ENCODE data around the gene ATP6V1A. TPM values are rescaled to one million over a fixed set of nuclear protein-coding genes. Genes with fewer than 3 reads are reported as not detected.
A peak's percentile ranks its signal among the peaks of the same experiment; 100 is the strongest.

ATP6V1A gene
- 39.1 and 40.0 TPM in 2 replicates for total RNA-seq

- peak; percentile 78 for DNase-seq (ENCODE audit: low spot score)
- intact Hi-C loops (cut with micrococcal nuclease) = loop anchor here (1.0 to 10.0 kb wide), 11 partner anchors 36 to 1072 kb away; partner anchors contain the start of genes CCDC191, GRAMD1C, QTRT2 and SIDT1
- Mint-ChIP-seq H3K36me3 (ENCODE audit: low read depth) (peaks cover 9% of the 10 kb centered on the region), H3K27ac (peak within 1 kb of the TSS; percentile 100), H3K9me3 (no peaks in the 10 kb centered on the region), H3K27me3 (ENCODE audit: insufficient read depth) (peaks cover 4% of the 10 kb centered on the region), H3K4me3 (peak within 1 kb of the TSS; percentile 99), H3K4me1 (ENCODE audit: low read depth) (peaks cover 73% of the 10 kb centered on the region)
Measured at GRCh38 chr3:113746548-113747282, at the start of gene ATP6V1A. TSS of gene ATP6V1A (plus strand) at chr3:113747035. CDS start at chr3:113778754, 31,719 bp downstream.

GRCh38 chr3:113697500-113698090 lies 49.2 kb upstream of the ATP6V1A start:
- H3K27me3 Mint-ChIP-seq (ENCODE audit: insufficient read depth) = peaks cover 2% of the 10 kb centered on the region
- H3K4me1 Mint-ChIP-seq (ENCODE audit: low read depth) = peaks cover 20% of the 10 kb centered on the region
- H3K9me3 Mint-ChIP-seq = no peaks in the 10 kb centered on the region
- peaks cover 12% of the 10 kb centered on the region for H3K36me3 Mint-ChIP-seq (ENCODE audit: low read depth)
- H3K4me3 Mint-ChIP-seq = no peak overlapping the region
- intact Hi-C loops (cut with micrococcal nuclease) = loop anchor here (1.0 to 5.0 kb wide), 8 partner anchors 21 to 1021 kb away; partner anchors contain the start of gene SIDT1
- DNase-seq (ENCODE audit: low spot score) = no peak
- no peak overlapping the region for H3K27ac Mint-ChIP-seq

- no peak for DNase-seq (ENCODE audit: low spot score)
- H3K4me1 Mint-ChIP-seq (ENCODE audit: low read depth) = peaks cover 18% of the 10 kb centered on the region
- H3K27ac Mint-ChIP-seq = peak overlapping the region; percentile 16
- H3K4me3 Mint-ChIP-seq = peak overlapping the region; percentile 69
- H3K9me3 Mint-ChIP-seq = no peaks in the 10 kb centered on the region
- intact Hi-C loops (cut with micrococcal nuclease) = loop anchor here (5.0 kb wide), 2 partner anchors 166 to 646 kb away; partner anchors contain the start of gene SIDT1
- peaks cover 2% of the 10 kb centered on the region for H3K27me3 Mint-ChIP-seq (ENCODE audit: insufficient read depth)
- peaks cover 10% of the 10 kb centered on the region for H3K36me3 Mint-ChIP-seq (ENCODE audit: low read depth)
Measured at GRCh38 chr3:113698213-113698742, 48.6 kb upstream of the ATP6V1A start.

- Mint-ChIP-seq H3K27me3 (ENCODE audit: insufficient read depth) (peaks cover 2% of the 10 kb centered on the region), H3K27ac (no peak overlapping the region), H3K4me1 (ENCODE audit: low read depth) (peaks cover 11% of the 10 kb centered on the region), H3K9me3 (no peaks in the 10 kb centered on the region), H3K36me3 (ENCODE audit: low read depth) (peaks cover 8% of the 10 kb centered on the region), H3K4me3 (peak overlapping the region; percentile 79)
- intact Hi-C loops (cut with micrococcal nuclease) = loop anchor here (5.0 kb wide), 2 partner anchors 167 to 647 kb away; partner anchors contain the start of gene SIDT1
- DNase-seq (ENCODE audit: low spot score) = no peak
Measured at GRCh38 chr3:113698956-113699355, 47.9 kb upstream of the ATP6V1A start.

GRCh38 chr3:113707835-113708234 lies 39.0 kb upstream of the ATP6V1A start:
- H3K9me3 Mint-ChIP-seq = no peaks in the 10 kb centered on the region
- H3K27me3 Mint-ChIP-seq (ENCODE audit: insufficient read depth) = peaks cover 21% of the 10 kb centered on the region
- intact Hi-C loops (cut with micrococcal nuclease) = no loop called here
- H3K4me1 Mint-ChIP-seq (ENCODE audit: low read depth) = no peaks in the 10 kb centered on the region
- no peak for DNase-seq (ENCODE audit: low spot score)
- no peak overlapping the region for H3K4me3 Mint-ChIP-seq
- no peaks in the 10 kb centered on the region for H3K36me3 Mint-ChIP-seq (ENCODE audit: low read depth)
- H3K27ac Mint-ChIP-seq = no peak overlapping the region

GRCh38 chr3:113712129-113712528 lies 34.7 kb upstream of the ATP6V1A start:
- DNase-seq (ENCODE audit: low spot score) = no peak
- no peaks in the 10 kb centered on the region for H3K4me1 Mint-ChIP-seq (ENCODE audit: low read depth)
- H3K9me3 Mint-ChIP-seq = no peaks in the 10 kb centered on the region
- peaks cover 6% of the 10 kb centered on the region for H3K36me3 Mint-ChIP-seq (ENCODE audit: low read depth)
- H3K4me3 Mint-ChIP-seq = no peak overlapping the region
- H3K27me3 Mint-ChIP-seq (ENCODE audit: insufficient read depth) = peaks cover 17% of the 10 kb centered on the region
- no peak overlapping the region for H3K27ac Mint-ChIP-seq
- intact Hi-C loops (cut with micrococcal nuclease) = no loop called here

- DNase-seq (ENCODE audit: low spot score) = no peak
- intact Hi-C loops (cut with micrococcal nuclease) = no loop called here
- Mint-ChIP-seq H3K9me3 (no peaks in the 10 kb centered on the region), H3K4me1 (ENCODE audit: low read depth) (peaks cover 9% of the 10 kb centered on the region), H3K27ac (no peak overlapping the region), H3K36me3 (ENCODE audit: low read depth) (peaks cover 13% of the 10 kb centered on the region), H3K4me3 (no peak overlapping the region), H3K27me3 (ENCODE audit: insufficient read depth) (peaks cover 9% of the 10 kb centered on the region)
Measured at GRCh38 chr3:113714702-113715101, 32.1 kb upstream of the ATP6V1A start.

- Mint-ChIP-seq H3K27me3 (ENCODE audit: insufficient read depth) (no peaks in the 10 kb centered on the region), H3K4me3 (no peak overlapping the region), H3K4me1 (ENCODE audit: low read depth) (peaks cover 9% of the 10 kb centered on the region), H3K27ac (peak overlapping the region; percentile 62), H3K36me3 (ENCODE audit: low read depth) (peaks cover 28% of the 10 kb centered on the region), H3K9me3 (no peaks in the 10 kb centered on the region)
- no peak for DNase-seq (ENCODE audit: low spot score)
- intact Hi-C loops (cut with micrococcal nuclease) = no loop called here
Measured at GRCh38 chr3:113717308-113717707, 29.5 kb upstream of the ATP6V1A start.

GRCh38 chr3:113717818-113718217 lies 29.0 kb upstream of the ATP6V1A start:
- Mint-ChIP-seq H3K27me3 (ENCODE audit: insufficient read depth) (no peaks in the 10 kb centered on the region), H3K9me3 (no peaks in the 10 kb centered on the region), H3K4me3 (no peak overlapping the region), H3K27ac (peak overlapping the region; percentile 62), H3K36me3 (ENCODE audit: low read depth) (peaks cover 31% of the 10 kb centered on the region), H3K4me1 (ENCODE audit: low read depth) (peaks cover 9% of the 10 kb centered on the region)
- intact Hi-C loops (cut with micrococcal nuclease) = loop anchor here (2.0 kb wide), 1 partner anchor 21 kb away; the partner anchor contains the start of gene USF3
- no peak for DNase-seq (ENCODE audit: low spot score)

- intact Hi-C loops (cut with micrococcal nuclease) = loop anchor here (2.0 kb wide), 1 partner anchor 22 kb away; the partner anchor contains the start of gene USF3
- H3K4me1 Mint-ChIP-seq (ENCODE audit: low read depth) = peaks cover 18% of the 10 kb centered on the region
- no peak overlapping the region for H3K4me3 Mint-ChIP-seq
- H3K27me3 Mint-ChIP-seq (ENCODE audit: insufficient read depth) = no peaks in the 10 kb centered on the region
- H3K9me3 Mint-ChIP-seq = no peaks in the 10 kb centered on the region
- peaks cover 33% of the 10 kb centered on the region for H3K36me3 Mint-ChIP-seq (ENCODE audit: low read depth)
- no peak for DNase-seq (ENCODE audit: low spot score)
- no peak overlapping the region for H3K27ac Mint-ChIP-seq
Measured at GRCh38 chr3:113719294-113719693, 27.5 kb upstream of the ATP6V1A start.

- peaks cover 32% of the 10 kb centered on the region for H3K36me3 Mint-ChIP-seq (ENCODE audit: low read depth)
- H3K27me3 Mint-ChIP-seq (ENCODE audit: insufficient read depth) = no peaks in the 10 kb centered on the region
- H3K27ac Mint-ChIP-seq = no peak overlapping the region
- H3K9me3 Mint-ChIP-seq = no peaks in the 10 kb centered on the region
- H3K4me3 Mint-ChIP-seq = no peak overlapping the region
- intact Hi-C loops (cut with micrococcal nuclease) = loop anchor here (2.0 kb wide), 1 partner anchor 23 kb away; the partner anchor contains the start of gene USF3
- H3K4me1 Mint-ChIP-seq (ENCODE audit: low read depth) = peaks cover 21% of the 10 kb centered on the region
- no peak for DNase-seq (ENCODE audit: low spot score)
Measured at GRCh38 chr3:113719758-113720157, 27.1 kb upstream of the ATP6V1A start.

- H3K4me3 Mint-ChIP-seq = no peak overlapping the region
- no peaks in the 10 kb centered on the region for H3K9me3 Mint-ChIP-seq
- no peak for DNase-seq (ENCODE audit: low spot score)
- peak overlapping the region; percentile 55 for H3K27ac Mint-ChIP-seq
- peaks cover 32% of the 10 kb centered on the region for H3K36me3 Mint-ChIP-seq (ENCODE audit: low read depth)
- no peaks in the 10 kb centered on the region for H3K27me3 Mint-ChIP-seq (ENCODE audit: insufficient read depth)
- intact Hi-C loops (cut with micrococcal nuclease) = no loop called here
- peaks cover 23% of the 10 kb centered on the region for H3K4me1 Mint-ChIP-seq (ENCODE audit: low read depth)
Measured at GRCh38 chr3:113721636-113722035, 25.2 kb upstream of the ATP6V1A start.

- H3K4me3 Mint-ChIP-seq = no peak overlapping the region
- peaks cover 17% of the 10 kb centered on the region for H3K4me1 Mint-ChIP-seq (ENCODE audit: low read depth)
- no peak overlapping the region for H3K27ac Mint-ChIP-seq
- peaks cover 8% of the 10 kb centered on the region for H3K36me3 Mint-ChIP-seq (ENCODE audit: low read depth)
- DNase-seq (ENCODE audit: low spot score) = no peak
- intact Hi-C loops (cut with micrococcal nuclease) = no loop called here
- H3K9me3 Mint-ChIP-seq = no peaks in the 10 kb centered on the region
- no peaks in the 10 kb centered on the region for H3K27me3 Mint-ChIP-seq (ENCODE audit: insufficient read depth)
Measured at GRCh38 chr3:113728661-113729060, 18.2 kb upstream of the ATP6V1A start.
